ENCODE data around the gene GULP1. TPM values are rescaled to one million over a fixed set of nuclear protein-coding genes. Genes with fewer than 3 reads are reported as not detected.

GULP1 gene
- total RNA-seq, 1 donor from 2014 or later, result 22.8 TPM

GRCh38 chr2:188434018-188434417 lies 142.3 kb downstream of the GULP1 start:
- no peaks in the 10 kb centered on the region for H3K27me3 Mint-ChIP-seq (ENCODE audit: unreplicated experiment)
- no peaks in the 10 kb centered on the region for H3K4me1 Mint-ChIP-seq (ENCODE audit: unreplicated experiment)
- no peak for TF ChIP-seq CTCF (IDR thresholded peaks at IDR 0.05; ENCODE audit: unreplicated experiment)
- no peak overlapping the region for H3K4me3 Mint-ChIP-seq (ENCODE audit: unreplicated experiment)
- H3K9me3 Mint-ChIP-seq (ENCODE audit: unreplicated experiment), result no peaks in the 10 kb centered on the region
- H3K27ac Mint-ChIP-seq (ENCODE audit: unreplicated experiment), result no peak overlapping the region
- H3K36me3 Mint-ChIP-seq (ENCODE audit: low read depth, unreplicated experiment), result no peaks in the 10 kb centered on the region
- DNase-seq (ENCODE audit: low spot score), result no peak

DNA sequence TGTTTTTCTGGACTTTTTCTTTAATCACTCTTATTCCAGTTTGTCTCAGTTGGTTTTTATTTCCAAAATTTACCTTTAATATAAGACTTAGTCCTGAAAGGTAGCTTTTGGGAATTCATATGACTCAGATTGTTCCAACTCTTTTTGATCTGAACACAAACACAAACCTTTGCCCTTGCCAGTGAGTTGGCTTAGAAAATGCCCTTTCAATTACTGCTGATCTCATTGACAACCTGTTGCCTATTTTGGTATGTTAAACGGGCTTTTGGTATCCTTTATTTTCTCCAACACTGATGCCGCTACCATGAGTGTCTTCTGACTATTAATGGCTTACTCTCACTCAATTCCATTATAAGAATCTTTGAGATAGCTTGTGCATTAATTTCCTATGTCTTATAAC lies 143.4 kb downstream of the GULP1 start:
- no peaks in the 10 kb centered on the region for H3K4me1 Mint-ChIP-seq (ENCODE audit: unreplicated experiment)
- H3K27ac Mint-ChIP-seq (ENCODE audit: unreplicated experiment), result no peak overlapping the region
- H3K9me3 Mint-ChIP-seq (ENCODE audit: unreplicated experiment), result no peaks in the 10 kb centered on the region
- TF ChIP-seq CTCF (IDR thresholded peaks at IDR 0.05; ENCODE audit: unreplicated experiment), result no peak
- DNase-seq (ENCODE audit: low spot score), result no peak
- no peaks in the 10 kb centered on the region for H3K27me3 Mint-ChIP-seq (ENCODE audit: unreplicated experiment)
- no peak overlapping the region for H3K4me3 Mint-ChIP-seq (ENCODE audit: unreplicated experiment)
- no peaks in the 10 kb centered on the region for H3K36me3 Mint-ChIP-seq (ENCODE audit: low read depth, unreplicated experiment)

GRCh38 chr2:188437537-188437936 lies 145.9 kb downstream of the GULP1 start:
- H3K36me3 Mint-ChIP-seq (ENCODE audit: low read depth, unreplicated experiment), result no peaks in the 10 kb centered on the region
- no peak overlapping the region for H3K27ac Mint-ChIP-seq (ENCODE audit: unreplicated experiment)
- H3K4me3 Mint-ChIP-seq (ENCODE audit: unreplicated experiment), result no peak overlapping the region
- no peaks in the 10 kb centered on the region for H3K9me3 Mint-ChIP-seq (ENCODE audit: unreplicated experiment)
- no peaks in the 10 kb centered on the region for H3K4me1 Mint-ChIP-seq (ENCODE audit: unreplicated experiment)
- no peak for DNase-seq (ENCODE audit: low spot score)
- no peaks in the 10 kb centered on the region for H3K27me3 Mint-ChIP-seq (ENCODE audit: unreplicated experiment)
- TF ChIP-seq CTCF (IDR thresholded peaks at IDR 0.05; ENCODE audit: unreplicated experiment), result no peak

- Mint-ChIP-seq H3K36me3 (ENCODE audit: low read depth, unreplicated experiment) (no peaks in the 10 kb centered on the region), H3K27ac (ENCODE audit: unreplicated experiment) (no peak overlapping the region), H3K9me3 (ENCODE audit: unreplicated experiment) (no peaks in the 10 kb centered on the region), H3K27me3 (ENCODE audit: unreplicated experiment) (no peaks in the 10 kb centered on the region), H3K4me3 (ENCODE audit: unreplicated experiment) (no peak overlapping the region), H3K4me1 (ENCODE audit: unreplicated experiment) (no peaks in the 10 kb centered on the region)
- no peak for TF ChIP-seq CTCF (IDR thresholded peaks at IDR 0.05; ENCODE audit: unreplicated experiment)
- DNase-seq (ENCODE audit: low spot score), result no peak
Observed at GRCh38 chr2:188439986-188440385, 148.3 kb downstream of the GULP1 start.

GRCh38 chr2:188440849-188441248 lies 149.2 kb downstream of the GULP1 start:
- TF ChIP-seq CTCF (IDR thresholded peaks at IDR 0.05; ENCODE audit: unreplicated experiment), result no peak
- DNase-seq (ENCODE audit: low spot score), result no peak
- H3K27me3 Mint-ChIP-seq (ENCODE audit: unreplicated experiment), result no peaks in the 10 kb centered on the region
- no peak overlapping the region for H3K27ac Mint-ChIP-seq (ENCODE audit: unreplicated experiment)
- H3K36me3 Mint-ChIP-seq (ENCODE audit: low read depth, unreplicated experiment), result no peaks in the 10 kb centered on the region
- no peaks in the 10 kb centered on the region for H3K9me3 Mint-ChIP-seq (ENCODE audit: unreplicated experiment)
- no peak overlapping the region for H3K4me3 Mint-ChIP-seq (ENCODE audit: unreplicated experiment)
- no peaks in the 10 kb centered on the region for H3K4me1 Mint-ChIP-seq (ENCODE audit: unreplicated experiment)
